Neural progenitor cell (in vitro differentiated cells): ENCODE data around the gene KCNK3. TPM values are rescaled to one million over a fixed set of nuclear protein-coding genes. Genes with fewer than 3 reads are reported as not detected.

Experiments used
- DNase-seq: peaks from one replicate; pipeline ENCODE4 v3.0.0-alpha.2; 2016; ENCODE audit warnings: low spot score
- H2AFZ ChIP-seq: fragments of 200-600 bp; sonication (generic); replicated peaks from 2 replicates; pipeline ENCODE4 v1.6.1; 2016; ENCODE audit warnings: antibody characterized with exemption
- H3F3A ChIP-seq: fragments of 200-600 bp; sonication (generic); 2 replicates; pipeline ENCODE4 v1.6.1; 2016; ENCODE audit warnings: antibody characterized with exemption, low read depth
- H3K27ac ChIP-seq: fragments of 200-600 bp; sonication (generic); 2 replicates; pipeline ENCODE4 v1.5.1; 2016; ENCODE audit warnings: mild to moderate bottlenecking
- H3K27me3 ChIP-seq: fragments of 200-600 bp; sonication (generic); 2 replicates; pipeline ENCODE4 v1.6.1; 2016; ENCODE audit warnings: mild to moderate bottlenecking, moderate library complexity
- H3K36me3 ChIP-seq: fragments of 200-600 bp; sonication (generic); 2 replicates; pipeline ENCODE4 v1.5.1; 2016
- H3K4me1 ChIP-seq: fragments of 200-600 bp; sonication (generic); 2 replicates; pipeline ENCODE4 v1.6.1; 2016; ENCODE audit warnings: mixed run types
- H3K4me2 ChIP-seq: fragments of 200-600 bp; sonication (generic); 2 replicates; pipeline ENCODE4 v1.6.1; 2016
- H3K4me3 ChIP-seq: fragments of 200-600 bp; sonication (generic); 2 replicates; pipeline ENCODE4 v1.5.1; 2016
- H3K79me2 ChIP-seq: fragments of 200-600 bp; sonication (generic); 2 replicates; pipeline ENCODE4 v1.6.1; 2016; ENCODE audit warnings: low read depth
- H3K9ac ChIP-seq: fragments of 200-600 bp; sonication (generic); 2 replicates; pipeline ENCODE4 v1.6.1; 2016
- H3K9me3 ChIP-seq: fragments of 200-600 bp; sonication (generic); 2 replicates; pipeline ENCODE4 v1.5.1; 2016; ENCODE audit warnings: low read depth
- H4K20me1 ChIP-seq: fragments of 200-600 bp; sonication (generic); 2 replicates; pipeline ENCODE4 v1.6.1; 2016; ENCODE audit warnings: low read depth
- H3K27ac Mint-ChIP-seq: 3 replicates; pipeline ENCODE4 v1.8.0; 2021; ENCODE audit warnings: mixed read lengths
- H3K27me3 Mint-ChIP-seq: 2 replicates; pipeline ENCODE4 v1.8.0; 2022; ENCODE audit warnings: low read depth, mild to moderate bottlenecking, inconsistent platforms, moderate library complexity, mixed read lengths; ENCODE audit not compliant: insufficient read depth
- H3K36me3 Mint-ChIP-seq: 3 replicates; pipeline ENCODE4 v1.8.0; 2021; ENCODE audit warnings: mixed read lengths
- H3K4me1 Mint-ChIP-seq: 3 replicates; pipeline ENCODE4 v1.8.0; 2021; ENCODE audit warnings: mixed read lengths
- H3K4me3 Mint-ChIP-seq: 3 replicates; pipeline ENCODE4 v1.8.0; 2021; ENCODE audit warnings: mild to moderate bottlenecking, moderate library complexity, mixed read lengths
- H3K9me3 Mint-ChIP-seq: 3 replicates; pipeline ENCODE4 v1.8.0; 2020; ENCODE audit warnings: mixed read lengths
- EZH2 ChIP-seq: fragments of 200-600 bp; sonication (generic); IDR thresholded peaks from 2 replicates; pipeline ENCODE4 v1.6.1; 2017; ENCODE audit warnings: antibody characterized with exemption, mild to moderate bottlenecking, moderate library complexity
- EZH2phosphoT487 ChIP-seq: fragments of 200-600 bp; sonication (generic); IDR thresholded peaks from 2 replicates; pipeline ENCODE4 v1.6.1; 2017; ENCODE audit warnings: antibody characterized with exemption
- total RNA-seq: library from RNA; depleted of rRNA; stranded (reverse); fragments of >200 nt; gene quantifications from 2 replicates; pipeline ENCODE4 v1.2.3, GENCODE V29; 2015; ENCODE audit warnings: low replicate concordance
- TF ChIP-seq, protein P1 (sequence below): fragments of 200-600 bp; sonication (generic); IDR thresholded peaks from 2 replicates; pipeline ENCODE4 v1.5.1; 2017; ENCODE audit warnings: antibody characterized with exemption, mild to moderate bottlenecking

Gene KCNK3
- total RNA-seq, 1 donor from 2014 or later: not detected

- no peaks in the 10 kb centered on the region for H3K79me2 ChIP-seq
- no peaks in the 10 kb centered on the region for H3K27me3 ChIP-seq
- H3K27ac Mint-ChIP-seq: peak overlapping the region; percentile 51
- H3K4me1 ChIP-seq: peaks cover 3% of the 10 kb centered on the region
- no peaks in the 10 kb centered on the region for H3K27me3 Mint-ChIP-seq
- no peak overlapping the region for H2AFZ ChIP-seq
- no peak for DNase-seq
- H4K20me1 ChIP-seq: peaks cover 34% of the 10 kb centered on the region
- no peaks in the 10 kb centered on the region for H3F3A ChIP-seq
- TF ChIP-seq EZH2 (no peak), EZH2phosphoT487 (no peak)
- TF ChIP-seq, protein P1, sequence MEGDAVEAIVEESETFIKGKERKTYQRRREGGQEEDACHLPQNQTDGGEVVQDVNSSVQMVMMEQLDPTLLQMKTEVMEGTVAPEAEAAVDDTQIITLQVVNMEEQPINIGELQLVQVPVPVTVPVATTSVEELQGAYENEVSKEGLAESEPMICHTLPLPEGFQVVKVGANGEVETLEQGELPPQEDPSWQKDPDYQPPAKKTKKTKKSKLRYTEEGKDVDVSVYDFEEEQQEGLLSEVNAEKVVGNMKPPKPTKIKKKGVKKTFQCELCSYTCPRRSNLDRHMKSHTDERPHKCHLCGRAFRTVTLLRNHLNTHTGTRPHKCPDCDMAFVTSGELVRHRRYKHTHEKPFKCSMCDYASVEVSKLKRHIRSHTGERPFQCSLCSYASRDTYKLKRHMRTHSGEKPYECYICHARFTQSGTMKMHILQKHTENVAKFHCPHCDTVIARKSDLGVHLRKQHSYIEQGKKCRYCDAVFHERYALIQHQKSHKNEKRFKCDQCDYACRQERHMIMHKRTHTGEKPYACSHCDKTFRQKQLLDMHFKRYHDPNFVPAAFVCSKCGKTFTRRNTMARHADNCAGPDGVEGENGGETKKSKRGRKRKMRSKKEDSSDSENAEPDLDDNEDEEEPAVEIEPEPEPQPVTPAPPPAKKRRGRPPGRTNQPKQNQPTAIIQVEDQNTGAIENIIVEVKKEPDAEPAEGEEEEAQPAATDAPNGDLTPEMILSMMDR: peak; percentile 38
- H3K36me3 Mint-ChIP-seq: no peaks in the 10 kb centered on the region
- H3K9me3 Mint-ChIP-seq: no peaks in the 10 kb centered on the region
- no peak overlapping the region for H3K4me3 ChIP-seq
- H3K9ac ChIP-seq: no peak overlapping the region
- no peaks in the 10 kb centered on the region for H3K9me3 ChIP-seq
- H3K36me3 ChIP-seq: no peaks in the 10 kb centered on the region
- no peak overlapping the region for H3K27ac ChIP-seq
- peaks cover 10% of the 10 kb centered on the region for H3K4me1 Mint-ChIP-seq
- H3K4me3 Mint-ChIP-seq: no peak overlapping the region
- H3K4me2 ChIP-seq: no peak overlapping the region
Observed at GRCh38 chr2:26770986-26771586, 78.6 kb downstream of the KCNK3 start.

DNA sequence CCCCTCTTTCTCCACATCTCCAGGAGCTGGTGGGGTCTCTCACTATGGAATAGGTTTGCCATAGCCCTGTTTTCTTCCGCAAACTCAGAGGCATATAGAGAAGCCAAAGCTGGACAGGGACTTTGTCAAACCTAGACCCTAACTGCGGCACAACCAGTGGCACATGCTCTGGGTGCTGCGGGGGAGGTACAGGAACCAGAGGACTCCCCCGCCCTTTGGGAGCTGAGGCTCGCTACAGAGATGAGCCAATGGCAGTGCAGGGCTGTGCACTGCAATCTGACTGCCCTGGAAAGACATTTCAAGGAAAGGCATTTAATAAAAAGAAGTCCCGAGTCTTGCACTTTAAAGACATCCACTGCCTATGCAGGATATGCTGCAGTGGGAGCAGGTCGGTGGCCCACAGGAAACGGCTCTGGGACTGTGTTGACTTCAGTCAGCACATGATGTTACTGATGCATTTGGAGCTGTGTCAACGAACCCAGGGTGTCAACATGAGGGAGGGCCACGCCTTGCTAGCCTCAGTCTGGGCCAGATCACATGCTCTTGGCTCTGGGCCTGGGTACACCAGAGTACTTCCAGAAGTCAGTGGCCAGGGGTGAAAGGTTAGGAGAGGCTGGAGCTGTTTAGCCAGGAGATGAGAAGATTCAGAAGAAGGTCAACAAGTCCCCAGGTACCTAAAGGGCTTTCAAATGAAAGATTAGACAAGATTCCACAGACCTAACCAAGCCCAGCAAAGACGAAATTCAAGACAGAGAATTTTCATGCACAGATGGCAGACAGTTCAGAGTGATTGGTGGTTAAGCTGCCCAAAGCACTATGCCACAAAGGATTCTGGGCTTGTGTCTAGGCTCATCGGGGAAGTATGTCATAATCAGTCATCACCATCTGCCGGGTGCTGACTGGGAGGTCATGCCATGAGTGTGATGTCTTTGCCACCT, 79.8 kb downstream of the KCNK3 start:
- no peak overlapping the region for H3K27ac ChIP-seq
- no peak overlapping the region for H2AFZ ChIP-seq
- peaks cover 5% of the 10 kb centered on the region for H3K27me3 Mint-ChIP-seq
- H3K27ac Mint-ChIP-seq: no peak overlapping the region
- no peak for TF ChIP-seq EZH2phosphoT487
- TF ChIP-seq, protein P1: no peak
- no peak for TF ChIP-seq EZH2
- no peaks in the 10 kb centered on the region for H3K79me2 ChIP-seq
- no peak overlapping the region for H3K9ac ChIP-seq
- H3K27me3 ChIP-seq: no peaks in the 10 kb centered on the region
- no peaks in the 10 kb centered on the region for H3K9me3 Mint-ChIP-seq
- no peaks in the 10 kb centered on the region for H3F3A ChIP-seq
- H3K4me3 Mint-ChIP-seq: no peak overlapping the region
- H3K36me3 ChIP-seq: no peaks in the 10 kb centered on the region
- peaks cover 29% of the 10 kb centered on the region for H4K20me1 ChIP-seq
- peaks cover under 1% of the 10 kb centered on the region for H3K4me1 ChIP-seq
- H3K4me3 ChIP-seq: no peak overlapping the region
- no peak overlapping the region for H3K4me2 ChIP-seq
- no peaks in the 10 kb centered on the region for H3K9me3 ChIP-seq
- H3K36me3 Mint-ChIP-seq: peaks cover 5% of the 10 kb centered on the region
- DNase-seq: no peak
- peaks cover 5% of the 10 kb centered on the region for H3K4me1 Mint-ChIP-seq

DNA sequence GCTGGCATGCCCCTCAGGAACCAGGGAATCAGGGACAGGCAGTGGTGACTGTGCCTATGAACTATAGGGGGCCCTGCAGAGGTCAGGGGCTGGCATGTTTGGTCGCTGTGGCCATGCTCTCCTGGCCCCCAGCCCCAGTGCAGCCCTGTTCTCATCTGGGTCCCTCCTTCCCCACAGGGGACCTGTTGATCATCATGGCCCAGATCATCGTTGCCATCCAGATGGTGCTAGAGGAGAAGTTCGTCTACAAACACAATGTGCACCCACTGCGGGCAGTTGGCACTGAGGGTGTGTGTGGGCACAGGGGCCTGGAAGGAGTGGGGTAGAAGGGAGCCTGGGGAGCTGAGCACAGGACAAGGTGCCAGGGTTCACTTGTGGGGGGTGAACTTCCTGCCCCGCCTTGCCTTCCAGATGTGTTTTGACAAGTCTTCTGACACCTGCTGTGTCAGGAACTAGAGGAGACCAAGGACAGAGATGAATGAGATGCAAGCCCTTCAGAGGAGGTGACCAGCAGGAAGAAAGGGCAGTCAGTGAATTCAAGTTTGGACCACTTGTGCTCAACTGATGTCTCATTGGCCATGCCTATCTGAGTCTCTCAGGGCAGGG, 83.8 kb downstream of the KCNK3 start:
- H3K27me3 Mint-ChIP-seq: peaks cover 9% of the 10 kb centered on the region
- Histone ChIP-seq H3K9ac (no peak overlapping the region), H3K27me3 (no peaks in the 10 kb centered on the region), H4K20me1 (peaks cover 6% of the 10 kb centered on the region), H3K4me3 (no peak overlapping the region), H3F3A (no peaks in the 10 kb centered on the region), H3K4me1 (no peaks in the 10 kb centered on the region), H3K4me2 (no peak overlapping the region), H3K36me3 (no peaks in the 10 kb centered on the region), H3K27ac (no peak overlapping the region), H3K79me2 (no peaks in the 10 kb centered on the region), H3K9me3 (no peaks in the 10 kb centered on the region), H2AFZ (no peak overlapping the region)
- DNase-seq: no peak
- H3K4me3 Mint-ChIP-seq: no peak overlapping the region
- H3K27ac Mint-ChIP-seq: peak overlapping the region; percentile 85
- no peak for TF ChIP-seq EZH2phosphoT487
- TF ChIP-seq EZH2: no peak
- TF ChIP-seq, protein P1: no peak
- H3K9me3 Mint-ChIP-seq: no peaks in the 10 kb centered on the region
- H3K4me1 Mint-ChIP-seq: no peaks in the 10 kb centered on the region
- H3K36me3 Mint-ChIP-seq: peaks cover 21% of the 10 kb centered on the region
